ENCODE data around the gene TRHDE.

GRCh38 chr12:72228424-72228823 lies 43.7 kb upstream of the TRHDE start:
- TF ChIP-seq ZNF274 (IDR thresholded peaks at IDR 0.05; ENCODE audit: low read depth, low read length) (no peak), YY1 (IDR thresholded peaks at IDR 0.05; ENCODE audit: insufficient read depth, insufficient read length) (no peak), SUZ12 (IDR thresholded peaks at IDR 0.05; ENCODE audit: extremely low read depth, insufficient read depth, insufficient read length) (no peak)
